HCT116 (cell line): ENCODE measurements around the gene HDAC1.

Experiments used
- POLR2AphosphoS5 ChIP-seq: IDR thresholded peaks from 2 replicates; pipeline ENCODE4 v1.6.1; 2011; ENCODE audit warnings: mild to moderate bottlenecking, low read depth, low read length, moderate library complexity
- TF ChIP-seq, protein P1 (sequence below), 3 experiments: fragments of 200-600 bp in 1 of 3; sonication (generic) in 1 of 3; IDR thresholded peaks in 2 of 3; conservative IDR thresholded peaks in 1 of 3; 2 replicates each; pipeline ENCODE4 v1.5.1; 2012 to 2017; ENCODE audit warnings: low read depth in 2 of 3, low read length in 2 of 3, antibody characterized with exemption in 1 of 3, borderline replicate concordance in 1 of 3, control low read depth in 1 of 3, mild to moderate bottlenecking in 1 of 3, mixed read lengths in 1 of 3, mixed run types in 1 of 3, moderate library complexity in 1 of 3; ENCODE audit not compliant: insufficient read depth in 1 of 3

DNA sequence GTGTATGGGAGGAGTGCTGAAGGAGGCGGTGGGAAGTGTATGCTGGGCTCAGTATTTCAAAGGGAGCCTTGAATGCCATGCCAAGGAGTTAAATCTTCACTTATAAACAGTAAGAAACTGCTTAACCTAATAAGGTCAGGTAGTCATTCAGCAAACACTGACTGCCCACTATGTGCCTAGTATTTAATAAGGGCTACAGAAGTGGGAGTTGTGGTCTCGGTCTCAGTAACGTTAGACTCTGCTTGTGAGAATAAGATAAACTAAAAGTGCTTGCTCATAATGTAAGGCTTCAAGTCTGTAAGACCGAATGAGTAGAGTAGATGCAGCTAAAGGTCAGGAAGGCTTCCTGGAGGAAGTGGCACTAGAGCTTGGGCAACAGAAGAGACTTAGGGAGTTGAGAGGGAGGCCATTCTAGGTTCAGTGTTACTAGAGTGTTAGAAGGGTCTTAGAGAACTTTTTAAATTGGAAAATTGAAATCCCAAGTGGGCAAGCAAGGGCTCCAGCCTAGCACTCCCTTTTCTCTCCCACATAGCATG, 38.1 kb downstream of the HDAC1 start:
- TF ChIP-seq POLR2AphosphoS5: no peak
- TF ChIP-seq, protein P1, sequence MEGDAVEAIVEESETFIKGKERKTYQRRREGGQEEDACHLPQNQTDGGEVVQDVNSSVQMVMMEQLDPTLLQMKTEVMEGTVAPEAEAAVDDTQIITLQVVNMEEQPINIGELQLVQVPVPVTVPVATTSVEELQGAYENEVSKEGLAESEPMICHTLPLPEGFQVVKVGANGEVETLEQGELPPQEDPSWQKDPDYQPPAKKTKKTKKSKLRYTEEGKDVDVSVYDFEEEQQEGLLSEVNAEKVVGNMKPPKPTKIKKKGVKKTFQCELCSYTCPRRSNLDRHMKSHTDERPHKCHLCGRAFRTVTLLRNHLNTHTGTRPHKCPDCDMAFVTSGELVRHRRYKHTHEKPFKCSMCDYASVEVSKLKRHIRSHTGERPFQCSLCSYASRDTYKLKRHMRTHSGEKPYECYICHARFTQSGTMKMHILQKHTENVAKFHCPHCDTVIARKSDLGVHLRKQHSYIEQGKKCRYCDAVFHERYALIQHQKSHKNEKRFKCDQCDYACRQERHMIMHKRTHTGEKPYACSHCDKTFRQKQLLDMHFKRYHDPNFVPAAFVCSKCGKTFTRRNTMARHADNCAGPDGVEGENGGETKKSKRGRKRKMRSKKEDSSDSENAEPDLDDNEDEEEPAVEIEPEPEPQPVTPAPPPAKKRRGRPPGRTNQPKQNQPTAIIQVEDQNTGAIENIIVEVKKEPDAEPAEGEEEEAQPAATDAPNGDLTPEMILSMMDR (IDR thresholded peaks at IDR 0.05 in 2 of 3, conservative IDR thresholded peaks at IDR 0.05 in 1 of 3; ENCODE audit: borderline replicate concordance in 1 of 3, insufficient read depth in 1 of 3, low read depth in 2 of 3, low read length in 2 of 3): no peak
